Upper lobe of left lung (tissue), 4 donors: Measurements from ENCODE around the gene GSTT2B.

Experiments used
- POLR2A ChIP-seq, 4 donors: fragments of 450-650 bp; IDR thresholded peaks; one replicate each; pipeline ENCODE4 v1.5.1; 2016 to 2017; ENCODE audit warnings: antibody characterized with exemption in 4 of 4, mild to moderate bottlenecking in 2 of 4
- POLR2AphosphoS5 ChIP-seq, 2 donors: sonication (generic); formaldehyde crosslinking; IDR thresholded peaks; one replicate each; pipeline ENCODE4 v1.5.1; 2017; ENCODE audit warnings: antibody characterized with exemption in 2 of 2
- TF ChIP-seq, protein P1 (sequence below), 6 experiments: fragments of 450-650 bp in 4 of 6; fragments of 200-600 bp in 2 of 6; sonication (generic) in 2 of 6; IDR thresholded peaks; one replicate each; pipeline ENCODE4 v1.5.1; 2016 to 2019; ENCODE audit warnings: antibody characterized with exemption in 6 of 6

DNA sequence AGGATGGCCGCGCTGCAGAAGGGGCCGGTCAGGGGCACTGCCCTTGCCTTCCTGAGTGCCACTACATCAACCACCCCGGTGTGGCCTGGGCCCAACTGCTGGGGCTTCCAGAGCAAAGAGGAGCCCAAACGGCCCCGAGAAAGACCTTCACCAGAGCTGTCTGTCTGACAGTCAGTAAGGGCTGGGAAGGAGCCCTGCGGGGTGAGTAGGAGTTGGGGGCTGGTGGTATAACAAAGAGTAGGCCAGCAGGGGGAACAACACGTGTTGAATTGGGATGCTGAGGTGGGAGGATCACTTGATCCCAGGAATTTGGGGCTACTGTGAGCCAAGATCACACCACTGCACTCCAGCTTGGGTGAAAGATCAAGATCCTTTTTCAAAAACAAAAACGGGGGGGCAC lies 40.3 kb upstream of the GSTT2B start:
- TF ChIP-seq POLR2AphosphoS5 (IDR thresholded peaks at IDR 0.05) (no peak), POLR2A (IDR thresholded peaks at IDR 0.05) (no peak)
- TF ChIP-seq, protein P1, sequence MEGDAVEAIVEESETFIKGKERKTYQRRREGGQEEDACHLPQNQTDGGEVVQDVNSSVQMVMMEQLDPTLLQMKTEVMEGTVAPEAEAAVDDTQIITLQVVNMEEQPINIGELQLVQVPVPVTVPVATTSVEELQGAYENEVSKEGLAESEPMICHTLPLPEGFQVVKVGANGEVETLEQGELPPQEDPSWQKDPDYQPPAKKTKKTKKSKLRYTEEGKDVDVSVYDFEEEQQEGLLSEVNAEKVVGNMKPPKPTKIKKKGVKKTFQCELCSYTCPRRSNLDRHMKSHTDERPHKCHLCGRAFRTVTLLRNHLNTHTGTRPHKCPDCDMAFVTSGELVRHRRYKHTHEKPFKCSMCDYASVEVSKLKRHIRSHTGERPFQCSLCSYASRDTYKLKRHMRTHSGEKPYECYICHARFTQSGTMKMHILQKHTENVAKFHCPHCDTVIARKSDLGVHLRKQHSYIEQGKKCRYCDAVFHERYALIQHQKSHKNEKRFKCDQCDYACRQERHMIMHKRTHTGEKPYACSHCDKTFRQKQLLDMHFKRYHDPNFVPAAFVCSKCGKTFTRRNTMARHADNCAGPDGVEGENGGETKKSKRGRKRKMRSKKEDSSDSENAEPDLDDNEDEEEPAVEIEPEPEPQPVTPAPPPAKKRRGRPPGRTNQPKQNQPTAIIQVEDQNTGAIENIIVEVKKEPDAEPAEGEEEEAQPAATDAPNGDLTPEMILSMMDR (IDR thresholded peaks at IDR 0.05): no peak
